Esophagus muscularis mucosa (tissue), 4 donors: ENCODE results near the gene RPL27A. TPM values are rescaled to one million over a fixed set of nuclear protein-coding genes. Genes with fewer than 3 reads are reported as not detected.

Experiments used
- DNase-seq: peaks from one replicate; pipeline ENCODE4 v3.0.0-alpha.2; 2017; ENCODE audit errors: extremely low spot score
- H3K27ac ChIP-seq, 4 donors: fragments of 200-600 bp; sonication (generic); replicated peaks in 1 of 4; 1 replicate in 3 of 4; 2 replicates in 1 of 4; pipeline ENCODE4 v1.5.1; 2016 to 2019; ENCODE audit warnings: mild to moderate bottlenecking in 1 of 4
- H3K27me3 ChIP-seq, 4 donors: fragments of 200-600 bp; sonication (generic); one replicate each; pipeline versions ENCODE4 v1.5.1 to v1.6.0; 2016 to 2019
- H3K36me3 ChIP-seq, 4 donors: fragments of 200-600 bp; sonication (generic); one replicate each; pipeline ENCODE4 v1.5.1; 2016 to 2019
- H3K4me1 ChIP-seq, 4 donors: fragments of 200-600 bp; sonication (generic); one replicate each; pipeline ENCODE4 v1.5.1; 2016 to 2019
- H3K4me3 ChIP-seq, 4 donors: fragments of 200-600 bp; sonication (generic); 1 replicate in 2 of 4; 2 replicates in 2 of 4; pipeline ENCODE4 v1.5.1; 2016 to 2019; ENCODE audit warnings: mild to moderate bottlenecking in 4 of 4, moderate library complexity in 1 of 4
- H3K9me3 ChIP-seq, 4 donors: fragments of 200-600 bp; sonication (generic); 1 replicate in 3 of 4; 2 replicates in 1 of 4; pipeline ENCODE4 v1.5.1; 2016 to 2019
- CTCF ChIP-seq, 3 experiments: fragments of 200-600 bp in 2 of 3; fragments of 450-650 bp in 1 of 3; sonication (generic) in 2 of 3; IDR thresholded peaks; one replicate each; pipeline ENCODE4 v1.5.1; 2017 to 2019; ENCODE audit warnings: antibody characterized with exemption in 3 of 3, mild to moderate bottlenecking in 2 of 3, moderate library complexity in 1 of 3
- EP300 ChIP-seq: sonication (generic); formaldehyde crosslinking; IDR thresholded peaks from one replicate; pipeline ENCODE4 v1.6.1; 2017; ENCODE audit warnings: antibody characterized with exemption
- POLR2A ChIP-seq: fragments of 450-650 bp; IDR thresholded peaks from one replicate; pipeline ENCODE4 v1.6.1; 2017; ENCODE audit warnings: antibody characterized with exemption, moderate library complexity, mild to moderate bottlenecking, low read depth
- POLR2AphosphoS5 ChIP-seq, 2 donors: sonication (generic); formaldehyde crosslinking; IDR thresholded peaks; one replicate each; pipeline ENCODE4 v1.6.1; 2017; ENCODE audit warnings: antibody characterized with exemption in 2 of 2
- WGBS: methylation state at CpG from one replicate; pipeline ENCODE4 v1.1.5; 2018; 5-methylcytosine and 5-hydroxymethylcytosine counted together
- intact Hi-C: fragments of 100-400 bp; cut with DNase I; formaldehyde crosslinking; loops from one replicate; pipeline ENCODE4 v1.15.1; 2023
- total RNA-seq, 4 donors: library from RNA; depleted of rRNA; stranded (reverse); fragments of >200 nt; gene quantifications; one replicate each; pipeline versions ENCODE4 v1.1.0 to v1.2.1, GENCODE V29; 2016

RPL27A gene
- total RNA-seq, 4 donors from 2014 or later, result 665 to 1,629 (median 791) TPM

- no peak for DNase-seq
- H3K27ac ChIP-seq, result peak overlapping the region; percentile 90 to 97 (median 93)
- peaks cover 67 to 100% (median 94%) of the 10 kb centered on the region in 4 donors for H3K4me1 ChIP-seq
- H3K9me3 ChIP-seq, result no peaks in the 10 kb centered on the region
- WGBS, result 46% methylated on average over 11 of the region's 15 CpGs
- intact Hi-C loops, result no loop called here
- H3K36me3 ChIP-seq, result peaks cover 5 to 62% (median 46%) of the 10 kb centered on the region in 4 donors
- no peak for TF ChIP-seq CTCF (IDR thresholded peaks at IDR 0.05)
- TF ChIP-seq POLR2A, result no peak
- no peak for TF ChIP-seq POLR2AphosphoS5 (IDR thresholded peaks at IDR 0.05)
- no peak for TF ChIP-seq EP300
- no peaks in the 10 kb centered on the region for H3K27me3 ChIP-seq
- H3K4me3 ChIP-seq, result no peak overlapping the region
Observed at GRCh38 chr11:8715501-8715900, 32.9 kb downstream of the RPL27A start.

- intact Hi-C loops, result no loop called here
Observed at GRCh38 chr11:8717544-8717875, 34.9 kb downstream of the RPL27A start.

GRCh38 chr11:8717876-8718753, 35.5 kb downstream of the RPL27A start:
- Histone ChIP-seq H3K36me3 (peaks cover 5 to 37% (median 25%) of the 10 kb centered on the region in 4 donors), H3K27me3 (no peaks in the 10 kb centered on the region), H3K27ac (peak overlapping the region; percentile 90 to 97 (median 93)), H3K4me1 (peaks cover 93 to 100% (median 100%) of the 10 kb centered on the region in 4 donors), H3K9me3 (no peaks in the 10 kb centered on the region), H3K4me3 (peak overlapping the region in 1 of 4 donors; percentile 8)
- DNase-seq, result no peak
- TF ChIP-seq POLR2AphosphoS5 (IDR thresholded peaks at IDR 0.05), result peak in 1 of 2 donors; percentile 54
- no peak for TF ChIP-seq CTCF (IDR thresholded peaks at IDR 0.05)
- 15% methylated on average over 10 of the region's 11 CpGs for WGBS
- intact Hi-C loops, result no loop called here

More at GRCh38 chr11:8717544-8717875, 34.9 kb downstream of the RPL27A start:
- TF ChIP-seq POLR2A (no peak), POLR2AphosphoS5 (IDR thresholded peaks at IDR 0.05) (no peak), CTCF (IDR thresholded peaks at IDR 0.05) (no peak), EP300 (no peak)
- WGBS, result 32% methylated on average over 5 of the region's 9 CpGs
- peaks cover 5 to 43% (median 27%) of the 10 kb centered on the region in 4 donors for H3K36me3 ChIP-seq
- H3K27me3 ChIP-seq, result no peaks in the 10 kb centered on the region
- peaks cover 87 to 100% (median 97%) of the 10 kb centered on the region in 4 donors for H3K4me1 ChIP-seq
- H3K27ac ChIP-seq, result peak overlapping the region; percentile 90 to 97 (median 93)
- H3K4me3 ChIP-seq, result no peak overlapping the region
- no peaks in the 10 kb centered on the region for H3K9me3 ChIP-seq
- no peak for DNase-seq

- 28% methylated on average over 4 of the region's 4 CpGs for WGBS
- Histone ChIP-seq H3K4me1 (peaks cover 88 to 100% (median 100%) of the 10 kb centered on the region in 4 donors), H3K4me3 (no peak overlapping the region), H3K27ac (peak overlapping the region; percentile 90 to 97 (median 93)), H3K9me3 (no peaks in the 10 kb centered on the region), H3K36me3 (peaks cover 3 to 29% (median 17%) of the 10 kb centered on the region in 4 donors), H3K27me3 (no peaks in the 10 kb centered on the region)
- TF ChIP-seq POLR2A (no peak), POLR2AphosphoS5 (IDR thresholded peaks at IDR 0.05) (peak; percentile 57 to 78), EP300 (no peak)
- intact Hi-C loops, result no loop called here
- peak; percentile 94 for DNase-seq
Observed at GRCh38 chr11:8719211-8719649, 36.6 kb downstream of the RPL27A start.

GRCh38 chr11:8719721-8720120, 37.1 kb downstream of the RPL27A start:
- H3K36me3 ChIP-seq, result peaks cover 1 to 29% (median 15%) of the 10 kb centered on the region in 4 donors
- DNase-seq, result no peak
- WGBS, result 16% methylated on average over 3 of the region's 3 CpGs
- TF ChIP-seq POLR2AphosphoS5 (IDR thresholded peaks at IDR 0.05) (no peak), CTCF (IDR thresholded peaks at IDR 0.05) (no peak), EP300 (no peak), POLR2A (no peak)
- H3K4me1 ChIP-seq, result peaks cover 83 to 100% (median 100%) of the 10 kb centered on the region in 4 donors
- no peak overlapping the region for H3K4me3 ChIP-seq
- intact Hi-C loops, result no loop called here
- H3K9me3 ChIP-seq, result no peaks in the 10 kb centered on the region
- H3K27ac ChIP-seq, result peak overlapping the region; percentile 90 to 97 (median 93)
- no peaks in the 10 kb centered on the region for H3K27me3 ChIP-seq
